C4-2B (cell line): ENCODE data around the gene DHTKD1.

Experiments
- CTCF ChIP-seq: fragments of 450-650 bp; conservative IDR thresholded peaks from 2 replicates; pipeline ENCODE4 v1.5.1; 2017; ENCODE audit warnings: mild to moderate bottlenecking
- ZFX ChIP-seq: fragments of 450-650 bp; IDR thresholded peaks from 2 replicates; pipeline ENCODE4 v1.6.1; 2017

DNA sequence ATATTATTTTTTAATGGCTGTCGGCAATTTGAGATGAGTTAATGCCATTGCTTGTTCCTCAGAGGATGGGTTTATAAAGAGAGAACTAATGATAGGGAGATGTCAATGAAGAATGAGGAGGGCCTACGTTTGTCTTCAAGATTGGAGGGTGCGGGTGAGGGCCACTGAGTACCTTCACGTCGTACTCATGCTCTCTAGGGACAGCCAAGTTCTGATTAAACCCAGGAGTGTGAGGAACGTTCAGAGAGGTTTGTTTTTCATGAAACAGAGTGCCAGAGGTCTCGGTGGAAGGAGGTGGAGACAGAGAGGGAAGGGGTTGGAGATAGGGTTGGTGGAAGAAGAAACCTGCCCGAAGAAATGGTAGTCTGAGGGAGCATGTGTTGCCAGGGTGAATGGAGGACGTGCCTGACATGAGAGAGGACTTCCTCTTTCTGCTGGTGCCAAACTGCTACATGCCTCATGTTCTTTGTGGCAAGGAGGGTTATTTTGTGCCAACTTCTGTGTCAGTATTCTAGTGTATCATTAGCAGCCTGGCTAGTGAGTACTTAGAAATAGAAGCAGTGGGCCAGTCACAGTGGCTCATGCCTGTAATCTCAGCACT lies 8.9 kb downstream of the DHTKD1 start:
- TF ChIP-seq CTCF (no peak), ZFX (no peak)
